Right kidney (tissue), 1 donor: ENCODE measurements around the gene SULT1A3.
"Not testable (repeated sequence)": the region's sequence is repeated elsewhere in the genome, so short reads cannot be mapped to it uniquely, and the experiment has no call there.

ENCODE experiments used
- DNase-seq: peaks from one replicate; pipeline ENCODE4 v3.0.0-alpha.2; 2016

The SULT1A3 gene

GRCh38 chr16:30186782-30187555 is 12.1 kb upstream of the SULT1A3 start:
- peak; percentile 29 for DNase-seq

GRCh38 chr16:30187556-30187865 is 11.5 kb upstream of the SULT1A3 start:
- no peak for DNase-seq

- DNase-seq: no peak
Observed at GRCh38 chr16:30187971-30188561, 11.0 kb upstream of the SULT1A3 start.

GRCh38 chr16:30191158-30191557 is 7.9 kb upstream of the SULT1A3 start:
- not testable (repeated sequence) for DNase-seq

GRCh38 chr16:30193098-30193497 is 6.0 kb upstream of the SULT1A3 start:
- not testable (repeated sequence) for DNase-seq

- not testable (repeated sequence) for DNase-seq
Observed at GRCh38 chr16:30193615-30194014, 5.4 kb upstream of the SULT1A3 start, which contains the start of the genes BOLA2B and SLX1A. TSS of gene BOLA2B (minus strand) at chr16:30193666. CDS start at chr16:30193595, 71 bp downstream. TSS of gene SLX1A (plus strand) at chr16:30193875. CDS start at chr16:30194085, 210 bp downstream.

- not testable (repeated sequence) for DNase-seq
Observed at GRCh38 chr16:30194172-30194925, 4.7 kb upstream of the SULT1A3 start.

GRCh38 chr16:30197001-30197400 is 2.1 kb upstream of the SULT1A3 start:
- DNase-seq: not testable (repeated sequence)

- DNase-seq: not testable (repeated sequence)
Observed at GRCh38 chr16:30199608-30200343, 721 bp downstream of the SULT1A3 start.

- not testable (repeated sequence) for DNase-seq
Observed at GRCh38 chr16:30205541-30206236, 6.6 kb downstream of the SULT1A3 start.

- DNase-seq: not testable (repeated sequence)
Observed at GRCh38 chr16:30206252-30206651, 7.2 kb downstream of the SULT1A3 start.

- DNase-seq: not testable (repeated sequence)
Observed at GRCh38 chr16:30207063-30207704, 8.1 kb downstream of the SULT1A3 start.

- not testable (repeated sequence) for DNase-seq
Observed at GRCh38 chr16:30209032-30209431, 10.0 kb downstream of the SULT1A3 start.

GRCh38 chr16:30211414-30211813 is 12.4 kb downstream of the SULT1A3 start:
- not testable (repeated sequence) for DNase-seq

- DNase-seq: not testable (repeated sequence)
Observed at GRCh38 chr16:30217082-30217481, 18.0 kb downstream of the SULT1A3 start.

- DNase-seq: not testable (repeated sequence)
Observed at GRCh38 chr16:30248379-30248778, 49.3 kb downstream of the SULT1A3 start, which contains the start of gene NPIPB13. TSS of gene NPIPB13 (minus strand) at chr16:30248479. CDS start at chr16:30245573, 2,906 bp downstream.
